CMK (cell line): ENCODE results near the gene ATP10B.
"Not testable (repeated sequence)": the region's sequence is repeated elsewhere in the genome, so short reads cannot be mapped to it uniquely, and the experiment has no call there.

Experiments
- DNase-seq: peaks from one replicate; pipeline ENCODE4 v3.0.0-alpha.2; 2010; ENCODE audit warnings: low read depth

ATP10B gene

GRCh38 chr5:160831801-160832200 lies 20.2 kb downstream of the ATP10B start:
- DNase-seq, result no peak

DNA sequence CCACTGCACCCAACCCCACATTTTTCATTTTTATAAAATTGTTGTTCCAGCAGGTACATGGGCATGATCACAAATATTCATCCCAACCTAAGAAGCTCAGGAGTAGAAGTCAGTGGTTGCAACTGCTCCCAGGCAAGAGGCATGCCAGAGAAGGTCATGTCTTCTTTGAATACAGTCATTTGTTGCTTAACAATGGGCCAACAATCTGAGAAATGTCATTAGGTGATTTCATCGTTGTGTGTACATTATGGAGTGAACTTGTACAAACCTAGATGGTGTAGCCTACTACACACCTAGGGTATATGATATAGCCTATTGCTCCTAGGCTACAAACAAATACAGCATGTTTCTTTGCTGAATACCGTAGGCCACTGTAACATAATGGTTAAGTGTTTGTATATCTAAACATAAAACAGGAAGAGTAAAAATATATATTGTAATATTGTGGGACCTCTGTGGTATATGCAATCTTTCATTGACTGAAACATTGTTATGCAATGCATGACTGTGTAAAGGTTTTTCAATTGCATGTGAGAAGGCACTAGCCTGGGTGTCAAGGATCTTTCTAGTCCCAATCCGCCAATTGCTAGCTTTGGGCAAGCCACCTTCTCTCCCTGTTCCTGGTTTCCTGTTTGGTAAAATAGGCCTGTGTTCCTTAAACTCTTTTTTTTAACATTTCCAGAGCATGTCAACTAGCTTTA lies 27.6 kb downstream of the ATP10B start:
- no peak for DNase-seq

DNA sequence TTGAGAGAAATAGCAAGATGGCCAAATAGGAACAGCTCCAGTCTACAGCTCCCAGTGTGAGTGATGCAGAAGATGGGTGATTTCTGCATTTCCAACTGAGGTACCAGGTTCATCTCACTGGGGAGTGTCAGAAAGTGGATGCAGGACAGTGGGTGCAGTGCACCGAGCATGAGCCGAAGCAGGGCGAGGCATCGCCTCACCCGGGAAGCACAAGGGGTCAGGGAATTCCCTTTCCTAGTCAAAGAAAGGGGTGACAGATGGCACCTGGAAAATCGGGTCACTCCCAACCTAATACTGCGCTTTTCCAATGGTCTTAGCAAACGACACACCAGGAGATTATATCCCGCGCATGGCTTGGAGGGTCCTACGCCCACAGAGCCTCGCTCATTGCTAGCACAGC lies 39.0 kb downstream of the ATP10B start:
- DNase-seq, result not testable (repeated sequence)

DNA sequence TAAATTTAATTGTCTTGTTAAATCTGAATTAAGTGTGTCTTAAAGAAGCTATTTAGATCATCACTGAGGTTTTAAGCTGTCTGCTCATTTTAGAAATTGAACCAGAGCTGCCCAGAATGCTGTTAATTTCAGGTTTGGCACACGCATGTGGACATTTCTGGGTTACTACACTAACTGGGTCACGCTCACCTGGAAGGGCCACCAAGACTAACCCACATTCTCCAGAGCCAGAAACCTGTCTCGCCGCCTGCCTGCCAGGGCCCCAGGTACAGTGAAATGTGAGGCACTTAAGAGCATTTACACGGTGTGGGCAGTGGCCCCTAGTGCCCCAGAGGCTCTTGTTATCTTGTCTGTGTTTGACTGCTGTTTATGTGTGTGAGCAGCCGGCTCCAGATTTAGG lies 46.6 kb downstream of the ATP10B start:
- no peak for DNase-seq

- DNase-seq, result no peak
These were observed 49.4 kb downstream of the ATP10B start for GRCh38 chr5:160802592-160802991.

DNA sequence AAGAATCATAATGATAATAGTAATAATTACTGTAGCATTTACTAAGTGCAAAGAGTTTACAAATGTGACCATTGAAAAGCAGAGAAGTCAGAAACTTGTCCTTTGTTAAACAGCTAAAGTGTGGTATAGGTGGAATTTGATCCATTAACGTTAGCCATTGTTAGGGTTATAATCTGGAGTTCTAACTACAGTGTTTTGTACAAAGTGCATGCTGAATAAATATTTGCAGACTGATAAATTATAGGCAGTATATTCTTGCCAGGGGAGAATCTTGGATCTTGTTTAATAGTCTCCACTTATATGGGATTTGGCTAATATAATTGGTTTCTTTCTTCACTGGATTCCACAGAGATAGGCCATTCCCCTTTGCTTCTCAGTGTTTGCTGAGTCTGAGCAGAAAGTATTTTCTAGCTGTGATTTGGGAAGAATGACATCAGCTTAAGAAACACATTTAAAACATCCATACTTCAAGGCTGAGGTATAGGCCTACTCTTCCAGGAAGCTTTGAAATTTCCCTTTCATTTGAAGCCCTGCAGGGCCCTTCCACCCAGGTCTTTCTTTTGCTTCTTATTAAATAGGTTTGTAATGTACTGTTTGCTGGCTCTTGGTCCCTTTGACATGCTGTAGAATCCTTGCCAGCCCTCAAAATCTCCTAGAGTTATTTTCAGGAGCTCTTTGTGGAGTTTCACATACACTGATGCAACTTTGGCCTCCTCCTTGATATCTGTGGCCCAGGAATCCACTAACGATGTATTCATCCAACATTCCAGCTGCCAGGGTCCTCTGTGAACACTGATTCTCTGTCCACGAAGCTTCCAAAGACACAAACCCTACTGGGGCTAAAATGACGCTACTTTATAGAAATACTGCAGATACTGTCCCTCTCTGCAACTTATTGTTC lies 51.4 kb downstream of the ATP10B start:
- no peak for DNase-seq

DNA sequence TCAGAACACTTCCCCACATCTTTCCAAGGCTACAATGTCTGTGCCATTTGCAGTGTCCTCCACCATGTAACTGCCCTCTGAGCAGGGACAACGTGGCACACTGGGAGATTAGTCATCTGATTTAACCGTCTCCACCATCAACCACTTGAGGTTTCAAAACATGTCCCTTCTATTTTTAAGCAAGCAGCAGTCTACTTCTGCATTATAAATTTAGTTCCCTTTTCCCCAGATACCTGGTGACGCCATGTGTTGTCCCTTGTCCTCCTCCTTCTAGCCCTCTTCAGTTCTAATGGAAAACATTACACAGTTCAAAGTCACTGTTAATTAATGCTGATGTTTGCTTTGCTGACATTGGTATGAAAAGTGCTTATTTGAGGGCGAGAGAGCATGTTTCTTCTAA lies 52.8 kb downstream of the ATP10B start:
- DNase-seq, result no peak

- no peak for DNase-seq
These were observed 55.0 kb downstream of the ATP10B start for GRCh38 chr5:160797020-160797419.

GRCh38 chr5:160793530-160793899 lies 58.5 kb downstream of the ATP10B start:
- no peak for DNase-seq

DNA sequence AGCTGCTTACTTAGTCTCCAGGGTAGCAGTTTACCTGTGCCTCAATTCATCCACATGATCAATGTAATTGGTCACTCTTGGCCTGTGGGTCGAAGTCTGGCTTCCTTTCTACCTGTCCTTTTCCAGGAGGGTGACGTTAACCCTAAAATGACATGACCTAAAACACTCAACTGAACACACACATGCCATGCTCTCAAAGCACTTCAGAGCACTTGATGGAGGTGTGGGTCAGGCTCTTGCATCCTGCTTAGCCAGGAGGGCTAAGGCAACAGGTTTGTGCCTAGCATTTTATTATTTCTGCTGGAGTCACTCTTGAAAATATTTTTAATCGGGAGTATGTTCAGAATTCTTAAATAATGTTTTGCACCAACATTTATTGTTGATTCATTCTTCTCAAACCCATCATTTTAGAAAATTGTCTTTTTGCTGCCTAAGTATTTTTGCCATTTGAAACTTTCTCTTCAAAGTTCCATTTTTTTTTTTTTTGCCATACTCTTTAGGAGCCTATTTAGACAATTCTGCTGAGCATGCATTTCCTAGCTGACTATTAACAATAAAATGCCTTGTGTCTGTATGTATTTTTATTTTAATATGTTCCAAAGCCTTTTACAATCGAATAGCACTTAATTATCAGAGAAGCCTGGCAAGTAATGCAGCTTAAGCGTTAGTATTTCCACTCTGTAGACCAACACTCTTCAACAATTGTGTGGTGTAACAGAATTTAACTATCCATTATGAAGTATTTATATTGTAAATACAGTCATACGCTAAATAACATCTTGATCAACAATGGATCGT lies 59.1 kb downstream of the ATP10B start:
- no peak for DNase-seq

GRCh38 chr5:160792281-160792680 lies 59.7 kb downstream of the ATP10B start:
- DNase-seq, result no peak

DNA sequence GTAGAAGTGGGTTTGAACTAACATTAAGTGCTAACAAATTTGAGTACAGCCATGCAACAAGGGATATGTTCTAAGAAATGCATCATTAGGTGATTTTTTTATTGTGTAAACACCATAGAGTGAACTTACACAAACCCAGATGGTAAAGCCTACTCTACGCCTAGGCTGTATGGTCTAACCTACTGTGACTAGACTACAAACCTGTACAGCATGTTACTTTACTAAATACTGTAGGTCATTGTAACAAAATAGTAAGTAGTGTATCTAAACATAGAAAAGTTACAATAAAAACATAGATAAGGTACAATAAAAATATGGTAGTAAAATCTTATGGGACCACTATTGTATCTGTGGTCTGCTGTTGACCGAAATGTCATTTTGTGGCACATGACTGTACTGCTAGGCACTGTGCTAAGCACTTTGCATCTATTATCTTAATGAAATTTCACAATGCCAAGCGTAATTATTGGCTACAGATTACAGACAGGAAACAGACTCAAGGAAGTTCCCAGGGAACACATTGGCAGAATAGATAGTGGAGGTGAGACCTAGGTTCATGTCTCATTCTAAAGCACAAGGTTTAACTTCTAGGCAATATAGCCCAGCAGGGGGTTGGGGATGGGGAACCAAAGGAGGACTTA lies 62.7 kb downstream of the ATP10B start:
- DNase-seq, result no peak

DNA sequence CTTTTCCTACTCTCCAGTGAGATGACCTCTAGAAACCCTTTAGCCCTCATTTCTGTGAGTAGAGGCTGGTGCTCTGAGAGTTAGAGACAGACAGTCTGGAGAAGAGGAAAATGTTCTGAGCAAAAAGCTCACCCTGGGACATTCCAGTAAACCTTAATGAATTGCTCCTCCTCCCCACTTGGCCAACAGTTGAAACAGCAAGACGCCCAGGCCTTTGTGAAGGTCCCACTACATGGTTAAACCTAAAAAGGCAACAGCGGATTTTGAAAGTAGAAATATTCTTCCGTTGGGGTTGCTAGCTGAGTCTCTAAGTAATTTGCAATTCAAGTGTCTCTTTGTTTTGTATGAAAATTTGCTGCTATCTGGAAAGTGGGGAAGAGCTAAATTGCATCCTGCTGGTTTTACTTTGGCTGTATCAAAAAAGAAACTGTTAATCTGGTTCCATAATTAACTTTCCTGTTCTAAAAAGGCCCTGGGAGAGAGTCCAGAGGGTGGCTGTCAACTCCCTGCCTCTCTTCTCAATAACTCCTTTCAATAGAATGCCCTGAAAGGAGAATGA lies 63.8 kb downstream of the ATP10B start:
- DNase-seq, result no peak

DNA sequence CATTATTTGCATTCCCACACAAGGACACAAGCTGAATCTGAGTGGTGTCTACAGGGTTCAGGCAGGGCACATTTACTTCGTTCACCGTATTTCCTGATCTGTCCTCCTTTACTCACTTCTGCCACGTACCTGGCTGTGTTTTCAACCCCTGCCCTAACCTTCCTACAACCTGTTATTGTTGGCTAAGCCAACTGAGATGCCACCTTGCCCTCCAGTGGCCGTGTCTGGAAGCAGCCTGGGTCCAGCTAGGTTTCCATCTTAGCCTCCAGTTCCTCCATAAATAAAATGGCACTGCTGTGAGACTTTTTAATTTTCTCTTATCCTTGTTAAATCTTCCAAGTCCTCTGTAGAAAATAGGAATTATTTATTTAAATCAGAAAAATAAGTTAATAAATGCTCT lies 64.8 kb downstream of the ATP10B start:
- no peak for DNase-seq

GRCh38 chr5:160774666-160775315 lies 77.2 kb downstream of the ATP10B start:
- no peak for DNase-seq

GRCh38 chr5:160773646-160774410 lies 78.2 kb downstream of the ATP10B start:
- no peak for DNase-seq

- no peak for DNase-seq
These were observed 79.2 kb downstream of the ATP10B start for GRCh38 chr5:160772854-160773253.

DNA sequence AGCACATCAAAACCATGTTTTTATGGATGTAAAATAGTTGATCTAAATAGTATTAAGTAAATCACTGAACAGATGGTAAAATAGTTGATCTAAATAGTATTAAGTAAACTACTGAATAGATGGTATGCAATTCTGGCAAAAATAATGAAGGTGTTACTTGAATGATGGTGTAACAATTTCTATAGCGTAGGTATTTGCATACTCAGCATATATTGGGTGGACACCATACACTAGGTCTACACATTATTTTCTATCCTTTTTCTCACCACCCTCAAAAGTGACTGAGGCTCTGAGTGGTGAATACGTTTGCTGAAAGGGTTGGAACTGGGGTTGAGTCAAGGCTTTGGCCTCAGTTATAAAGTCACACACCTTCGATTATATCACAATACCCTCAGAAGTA lies 81.3 kb downstream of the ATP10B start:
- no peak for DNase-seq

DNA sequence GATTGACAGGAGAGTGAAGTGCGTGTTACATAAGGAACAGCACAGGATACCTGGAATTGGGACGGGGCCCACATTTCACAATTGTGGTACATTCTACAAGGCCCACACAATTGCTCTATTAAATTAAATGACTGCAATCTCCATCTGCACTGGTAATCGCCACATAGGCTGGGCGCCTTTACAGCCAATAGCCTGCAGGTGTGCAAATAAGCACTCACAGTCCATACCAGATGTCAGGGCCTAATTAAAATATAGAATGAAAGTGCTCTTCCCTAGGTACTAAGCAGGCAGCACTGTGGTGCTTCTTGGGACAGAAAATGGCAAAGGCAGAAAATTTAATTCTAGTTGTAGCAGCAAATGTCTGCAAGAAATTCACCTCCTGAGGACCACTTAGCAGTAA lies 82.7 kb downstream of the ATP10B start:
- no peak for DNase-seq

GRCh38 chr5:160767062-160767461 lies 84.9 kb downstream of the ATP10B start:
- no peak for DNase-seq

DNA sequence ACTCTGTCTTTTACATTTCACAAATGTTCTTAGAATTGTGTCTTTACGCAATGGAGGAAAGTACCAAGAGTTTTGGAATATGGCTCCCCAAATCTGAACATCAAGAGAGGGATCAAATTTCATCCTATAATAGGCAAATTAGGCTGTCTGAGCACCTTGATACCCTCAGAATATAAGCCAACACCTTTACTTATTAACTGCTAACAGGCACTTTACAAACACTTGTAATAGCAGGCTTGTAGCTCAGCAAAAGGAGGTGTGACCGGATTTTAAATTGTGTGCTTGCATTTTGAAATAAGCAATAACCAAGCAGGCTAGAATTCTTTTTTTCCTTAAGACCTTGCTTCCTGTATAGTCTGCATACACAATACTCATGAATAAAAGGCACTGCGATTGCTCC lies 92.0 kb downstream of the ATP10B start:
- DNase-seq, result no peak
